Small intestine (tissue), 7 donors: ENCODE data around the gene C11orf58. TPM values are rescaled to one million over a fixed set of nuclear protein-coding genes. Genes with fewer than 3 reads are reported as not detected.
A peak's percentile ranks its signal among the peaks of the same experiment; 100 is the strongest.

ENCODE experiments used
- DNase-seq, 2 donors: peaks; one replicate each; pipeline versions ENCODE4 v3.0.0 to v3.0.0-alpha.2; 2013
- FAIRE-seq: peaks from 2 replicates; lab custom pipeline; 2012; peaks lifted over from hg19 to GRCh38; lab: Jason Lieb, UNC
- H3K27ac ChIP-seq, 3 donors: one replicate each; pipeline ENCODE4 v1.5.1; 2013; ENCODE audit warnings: low read length in 2 of 3, mild to moderate bottlenecking in 2 of 3, control low read depth in 1 of 3, inconsistent platforms in 1 of 3, low read depth in 1 of 3, moderate library complexity in 1 of 3
- H3K27me3 ChIP-seq, 3 donors: one replicate each; pipeline ENCODE4 v1.6.1; 2013; ENCODE audit warnings: low read length in 3 of 3, inconsistent platforms in 1 of 3; ENCODE audit not compliant: control insufficient read depth in 3 of 3, insufficient read depth in 3 of 3
- H3K36me3 ChIP-seq, 3 donors: one replicate each; pipeline ENCODE4 v1.6.1; 2013; ENCODE audit warnings: low read length in 3 of 3, inconsistent platforms in 1 of 3, low read depth in 1 of 3, mild to moderate bottlenecking in 1 of 3, moderate library complexity in 1 of 3; ENCODE audit not compliant: control insufficient read depth in 3 of 3, insufficient read depth in 2 of 3
- H3K4me1 ChIP-seq, 3 donors: one replicate each; pipeline ENCODE4 v1.6.1; 2013; ENCODE audit warnings: low read length in 2 of 3, inconsistent platforms in 1 of 3, low read depth in 1 of 3, mild to moderate bottlenecking in 1 of 3, moderate library complexity in 1 of 3; ENCODE audit not compliant: control insufficient read depth in 3 of 3, insufficient read depth in 2 of 3
- H3K4me3 ChIP-seq, 3 donors: one replicate each; pipeline ENCODE4 v1.5.1; 2013; ENCODE audit warnings: low read length in 3 of 3, control low read depth in 1 of 3, inconsistent platforms in 1 of 3, low read depth in 1 of 3, mild to moderate bottlenecking in 1 of 3, moderate library complexity in 1 of 3
- H3K9me3 ChIP-seq, 2 donors: one replicate each; pipeline ENCODE4 v1.6.1; 2013; ENCODE audit warnings: low read depth in 1 of 2, low read length in 1 of 2; ENCODE audit not compliant: control insufficient read depth in 2 of 2, insufficient read depth in 1 of 2
- WGBS, 3 donors: extraction: QIAGEN DNeasy Blood & Tissue Kit; methylation state at CpG; one replicate each; pipeline ENCODE4 v1.1.7; 2013; 5-methylcytosine and 5-hydroxymethylcytosine counted together
- polyA plus RNA-seq, 4 donors: library from polyadenylated mRNA; stranded (reverse) in 3 of 4; unstranded in 1 of 4; fragments of 200-250 nt in 3 of 4; fragments of 120-200 nt in 1 of 4; gene quantifications; one replicate each; pipeline versions ENCODE4 v1.2.1 to v1.2.3, GENCODE V29; 2013
- donor health status: healthy with polysubstance abuse.
- donor health status: control.
- donor health status: control.
- donor health status: Bipolar disorder and iron deficiency.
- donor health status: healthy.

The C11orf58 gene
- polyA plus RNA-seq, 4 donors: 50.8 to 150 (median 99.5) TPM

DNA sequence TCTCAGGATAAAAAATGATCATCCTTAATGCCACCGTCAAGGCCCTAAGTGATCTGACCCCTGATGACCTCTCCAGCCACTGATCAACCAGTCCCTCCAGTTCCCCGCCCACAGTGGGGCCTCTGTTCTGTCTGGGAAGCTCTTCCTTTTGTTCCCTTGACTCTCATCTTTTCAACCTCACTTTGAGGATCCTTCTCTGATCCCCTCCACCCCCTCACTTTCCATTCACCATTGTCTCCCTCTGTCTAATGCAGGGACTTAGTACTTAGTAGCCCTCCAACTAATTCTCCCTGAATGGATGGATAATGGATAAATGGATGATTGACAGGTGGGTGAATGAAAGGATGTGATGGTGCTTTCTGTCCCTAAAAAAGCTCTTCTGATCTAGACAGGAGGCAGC, 45.6 kb downstream of the C11orf58 start:
- DNase-seq (no peak), FAIRE-seq (no peak)
- H3K27ac ChIP-seq: no peak overlapping the region
- H3K27me3 ChIP-seq: no peaks in the 10 kb centered on the region
- H3K9me3 ChIP-seq: no peaks in the 10 kb centered on the region
- peaks cover 0 to 81% (median 16%) of the 10 kb centered on the region in 3 donors for H3K36me3 ChIP-seq
- 73 to 100% (median 76%) methylated on average over 2 of the region's 2 CpGs for WGBS, 3 donors
- no peak overlapping the region for H3K4me3 ChIP-seq
- peaks cover 0 to 14% (median 0%) of the 10 kb centered on the region in 3 donors for H3K4me1 ChIP-seq

DNA sequence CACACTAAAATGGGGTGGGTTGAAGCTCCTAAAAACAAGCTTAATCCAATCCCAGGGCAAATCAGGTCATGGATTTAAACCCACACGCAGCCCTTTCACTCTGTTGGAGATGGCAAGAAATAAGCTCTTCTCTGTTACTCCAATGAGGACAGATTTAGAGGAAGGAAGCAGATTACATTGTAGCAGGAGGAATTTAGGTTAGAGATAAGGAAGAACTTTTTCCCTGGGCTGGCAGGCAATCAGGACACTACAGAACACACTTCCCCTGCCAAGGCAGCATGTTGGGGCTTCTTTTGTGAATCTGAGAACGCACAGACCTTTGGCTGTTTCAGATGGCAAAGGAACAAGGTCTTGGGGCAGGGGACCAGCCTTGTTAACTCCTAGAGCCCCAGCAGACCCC, 46.2 kb downstream of the C11orf58 start:
- peaks cover 0 to 14% (median 0%) of the 10 kb centered on the region in 3 donors for H3K4me1 ChIP-seq
- H3K36me3 ChIP-seq: peaks cover 0 to 82% (median 16%) of the 10 kb centered on the region in 3 donors
- 85 to 89% (median 88%) methylated on average over 2 of the region's 2 CpGs for WGBS, 3 donors

DNA sequence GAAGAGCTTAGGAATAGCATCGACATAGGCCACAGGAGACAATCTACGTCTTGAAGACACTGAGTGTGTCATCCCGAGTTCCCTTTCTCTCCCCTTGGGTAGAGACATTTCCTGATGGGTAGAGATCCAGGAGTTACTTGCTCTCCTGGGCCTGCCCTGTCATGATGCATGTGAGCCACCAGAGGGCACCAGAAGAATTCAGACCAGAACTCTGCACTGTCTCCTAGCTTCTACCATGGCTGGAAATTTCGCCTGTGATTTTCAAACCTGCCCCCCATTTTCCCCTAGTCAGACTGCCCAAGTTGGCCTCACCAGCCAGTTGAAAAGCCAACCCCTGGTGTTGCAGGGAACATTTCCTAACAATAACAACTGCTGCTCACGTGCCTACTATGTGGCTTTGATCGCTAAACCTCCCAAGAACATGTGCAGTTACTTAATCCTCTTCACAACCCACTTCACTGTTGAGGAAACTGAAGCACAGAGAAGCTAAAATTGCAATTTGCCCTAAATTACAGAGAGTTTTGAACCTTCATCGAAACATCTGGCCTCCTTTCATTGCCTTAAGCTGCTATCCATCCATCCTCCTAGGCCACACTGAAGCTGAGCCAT, 47.2 kb downstream of the C11orf58 start:
- Histone ChIP-seq H3K27me3 (no peaks in the 10 kb centered on the region), H3K9me3 (no peaks in the 10 kb centered on the region), H3K27ac (peak overlapping the region in 1 of 3 donors; percentile 8), H3K4me3 (no peak overlapping the region), H3K36me3 (peaks cover 0 to 83% (median 16%) of the 10 kb centered on the region in 3 donors), H3K4me1 (peaks cover 0 to 14% (median 0%) of the 10 kb centered on the region in 3 donors)
- 58 to 63% (median 62%) methylated on average over 7 of the region's 7 CpGs for WGBS, 3 donors
- FAIRE-seq (no peak), DNase-seq (peak; percentile 62 to 69)

More for the DNA sequence above, 46.2 kb downstream of the C11orf58 start:
- DNase-seq: no peak
- H3K27ac ChIP-seq: no peak overlapping the region
- no peak overlapping the region for H3K4me3 ChIP-seq
- no peak for FAIRE-seq
- no peaks in the 10 kb centered on the region for H3K9me3 ChIP-seq
- H3K27me3 ChIP-seq: no peaks in the 10 kb centered on the region

DNA sequence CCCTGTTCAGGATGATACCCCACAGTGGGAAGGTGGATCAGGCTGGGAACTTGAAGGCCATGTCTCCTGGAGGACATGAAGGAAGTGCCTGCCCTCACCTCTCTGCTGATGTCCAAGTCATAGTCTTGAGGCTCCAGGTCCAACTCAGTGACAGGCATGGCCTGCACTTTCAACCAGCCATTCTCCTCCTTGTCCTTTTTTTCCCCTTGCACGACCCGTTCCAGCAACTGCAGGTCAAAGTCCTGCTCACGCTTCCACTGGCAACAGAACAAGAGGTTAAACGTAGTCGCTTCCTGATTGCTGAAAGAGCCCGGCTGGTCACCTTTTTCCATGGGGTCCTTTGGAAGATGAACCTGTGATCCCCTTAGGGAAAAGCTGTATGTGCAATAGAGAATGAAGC, 47.7 kb downstream of the C11orf58 start:
- Histone ChIP-seq H3K4me1 (peaks cover 0 to 16% (median 0%) of the 10 kb centered on the region in 3 donors), H3K27me3 (no peaks in the 10 kb centered on the region), H3K4me3 (no peak overlapping the region), H3K36me3 (peaks cover 0 to 83% (median 14%) of the 10 kb centered on the region in 3 donors), H3K9me3 (no peaks in the 10 kb centered on the region), H3K27ac (peak overlapping the region in 2 of 3 donors; percentile 5 to 43)
- no peak for FAIRE-seq
- WGBS, 3 donors: 13 to 59% (median 36%) methylated on average over 6 of the region's 6 CpGs
- peak; percentile 78 for DNase-seq

DNA sequence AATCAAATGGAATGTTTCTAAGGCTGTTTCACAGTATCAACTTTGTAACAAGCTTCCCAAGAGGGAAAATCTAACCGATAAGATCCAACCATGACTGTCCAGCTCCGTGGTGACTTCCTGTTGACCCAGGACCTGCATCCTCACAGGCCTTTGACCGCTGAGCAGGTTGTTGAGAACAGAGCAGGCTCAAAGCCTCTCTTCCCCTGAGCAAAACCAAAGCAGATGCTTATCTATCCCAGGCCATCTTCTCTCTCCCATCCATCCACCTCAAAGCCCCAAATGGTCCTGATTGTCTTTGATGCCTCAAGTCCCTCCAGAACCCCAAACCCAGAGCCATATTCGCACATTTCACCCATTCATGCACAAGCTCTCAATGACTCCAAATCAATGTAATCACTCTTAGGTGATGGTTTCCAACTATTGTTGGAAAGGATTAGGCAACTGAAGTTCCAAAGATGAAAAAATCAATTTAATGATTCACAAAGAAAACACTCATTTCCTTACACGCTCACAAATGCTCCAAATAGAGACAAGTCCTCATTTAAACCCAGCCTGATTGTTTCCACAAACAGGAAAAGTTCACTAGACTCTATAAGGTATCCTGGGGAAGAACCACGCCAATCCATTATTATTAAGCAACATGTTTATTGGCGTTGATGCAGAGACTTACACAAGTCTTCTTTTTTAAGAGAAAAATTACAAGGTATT, 48.7 kb downstream of the C11orf58 start:
- peaks cover 0 to 79% (median 13%) of the 10 kb centered on the region in 3 donors for H3K36me3 ChIP-seq
- FAIRE-seq: no peak

DNA sequence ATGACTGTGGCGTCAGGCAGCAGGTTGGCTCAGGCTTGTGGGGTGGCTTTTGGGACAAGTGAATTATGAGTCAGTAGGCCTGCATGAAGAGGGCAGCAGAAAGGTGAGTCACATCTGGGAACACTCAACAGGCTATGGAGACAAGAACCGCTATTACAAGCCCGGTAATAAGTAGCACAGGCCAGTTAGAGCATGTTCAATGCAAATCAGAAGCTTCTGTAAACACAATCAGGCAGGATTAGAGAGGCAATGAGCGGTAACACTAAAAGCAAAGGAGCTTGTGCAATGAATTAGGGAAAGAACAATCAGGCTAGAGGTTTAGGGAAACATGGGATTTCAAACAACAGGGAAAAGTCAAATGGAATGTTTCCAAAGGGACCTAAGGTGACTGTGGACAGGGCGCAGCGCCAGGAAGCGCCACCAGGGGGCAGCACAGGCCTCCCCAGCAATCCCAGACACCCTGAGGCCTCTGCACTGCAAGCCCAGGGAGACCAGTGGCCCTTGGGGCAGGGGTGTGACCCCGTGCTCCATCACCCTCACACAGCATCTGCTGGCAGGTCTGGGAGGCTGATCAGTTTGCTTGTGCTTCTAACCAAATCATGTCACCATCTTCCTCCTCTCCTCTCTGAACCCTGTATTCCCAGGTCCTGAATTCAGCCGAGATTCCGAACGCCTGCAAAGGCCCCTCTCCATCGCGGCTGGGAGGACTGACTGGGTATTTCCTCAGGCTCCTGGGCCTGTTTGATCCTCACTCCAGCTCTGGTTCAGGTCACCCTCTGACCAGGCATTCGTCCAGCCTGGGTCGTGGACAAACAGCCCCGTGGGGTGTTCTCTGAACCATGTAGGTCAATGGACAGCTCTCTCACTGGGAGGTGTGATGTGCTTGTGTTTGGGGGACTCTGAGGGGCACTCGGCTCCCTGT, 50.0 kb downstream of the C11orf58 start:
- WGBS, 3 donors: 57 to 65% (median 63%) methylated on average over 17 of the region's 17 CpGs

More for the DNA sequence above, 48.7 kb downstream of the C11orf58 start:
- DNase-seq: no peak
- Histone ChIP-seq H3K9me3 (no peaks in the 10 kb centered on the region), H3K4me3 (no peak overlapping the region), H3K27ac (no peak overlapping the region), H3K4me1 (peaks cover 0 to 16% (median 3%) of the 10 kb centered on the region in 3 donors), H3K27me3 (no peaks in the 10 kb centered on the region)
- WGBS, 3 donors: 84 to 93% (median 86%) methylated on average over 7 of the region's 7 CpGs

DNA sequence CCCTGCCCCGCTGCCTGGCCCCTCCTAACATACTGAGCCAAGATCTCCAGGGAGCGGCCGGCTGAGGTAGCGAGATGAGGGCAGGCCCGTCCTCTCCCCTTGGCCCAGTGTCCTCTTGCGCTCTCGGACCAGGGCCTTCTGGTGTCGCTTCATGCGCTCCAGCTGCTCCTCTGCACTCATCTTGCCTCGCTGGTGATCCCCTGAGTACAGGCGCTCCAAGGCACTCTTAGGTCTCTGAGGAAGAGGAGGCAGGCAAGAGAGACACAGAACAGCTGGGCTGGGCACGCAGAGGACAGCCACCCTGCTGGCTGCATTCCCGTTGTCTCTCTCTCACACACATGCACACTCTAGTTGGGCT, 50.6 kb downstream of the C11orf58 start:
- Histone ChIP-seq H3K4me1 (peaks cover 0 to 14% (median 3%) of the 10 kb centered on the region in 3 donors), H3K36me3 (peaks cover 0 to 78% (median 16%) of the 10 kb centered on the region in 3 donors), H3K4me3 (no peak overlapping the region), H3K9me3 (no peaks in the 10 kb centered on the region), H3K27me3 (no peaks in the 10 kb centered on the region), H3K27ac (no peak overlapping the region)
- WGBS, 3 donors: 89 to 92% (median 90%) methylated on average over 13 of the region's 13 CpGs
- no peak for DNase-seq
- FAIRE-seq: no peak

More for the DNA sequence above, 50.0 kb downstream of the C11orf58 start:
- H3K9me3 ChIP-seq: no peaks in the 10 kb centered on the region
- no peak overlapping the region for H3K4me3 ChIP-seq
- DNase-seq: peak; percentile 60 to 80
- H3K27ac ChIP-seq: no peak overlapping the region
- no peaks in the 10 kb centered on the region for H3K27me3 ChIP-seq
- no peak for FAIRE-seq
- peaks cover 0 to 78% (median 13%) of the 10 kb centered on the region in 3 donors for H3K36me3 ChIP-seq
- H3K4me1 ChIP-seq: peaks cover 0 to 14% (median 3%) of the 10 kb centered on the region in 3 donors
